IMR-90 (cell line): ENCODE measurements around the gene ST7. TPM values are rescaled to one million over a fixed set of nuclear protein-coding genes. Genes with fewer than 3 reads are reported as not detected.

Experiments
- ATAC-seq: fragments of 200-7000 bp; cut with Tn5 transposase; 2 replicates; pipeline ENCODE4 v1.9.1; 2020; ENCODE audit warnings: low read depth, mild to moderate bottlenecking, moderate library complexity
- BruUV-seq: library from RNA; stranded (reverse); fragments of 400-500 nt; replicated peaks from 2 replicates; lab custom pipeline; 2021; lab: Mats Ljungman, UMichigan
- CTCF ChIA-PET: fragments of 300-600 bp; formaldehyde crosslinking; extraction: SDS; loops from one replicate; lab custom pipeline; 2021; ENCODE audit warnings: antibody characterized with exemption; lab: Yijun Ruan, JAX
- POLR2A ChIA-PET: fragments of 300-600 bp; sonication (Branson Sonifier 250); formaldehyde crosslinking; loops from one replicate; lab custom pipeline; 2022; ENCODE audit warnings: antibody characterized with exemption; ENCODE audit not compliant: unreplicated experiment; lab: Charles Lee
- DNase-seq: peaks from one replicate; pipeline ENCODE4 v3.0.0; 2013
- H2AFZ ChIP-seq: replicated peaks from 2 replicates; pipeline ENCODE3; 2013; ENCODE audit warnings: low read length, mild to moderate bottlenecking; ENCODE audit not compliant: poor library complexity
- H2AK5ac ChIP-seq: 2 replicates; pipeline ENCODE4 v1.6.1; 2013; ENCODE audit warnings: low read depth, low read length, inconsistent platforms
- H2AK9ac ChIP-seq: replicated peaks from 2 replicates; pipeline ENCODE3; 2013; ENCODE audit warnings: mild to moderate bottlenecking, low read depth, low read length, moderate library complexity; ENCODE audit not compliant: poor library complexity
- H2BK120ac ChIP-seq: 2 replicates; pipeline ENCODE4 v1.6.1; 2013; ENCODE audit warnings: low read depth, low read length, inconsistent platforms
- H2BK15ac ChIP-seq: 3 replicates; pipeline ENCODE4 v1.6.1; 2013; ENCODE audit warnings: low read depth, low read length, inconsistent platforms
- H2BK20ac ChIP-seq: 2 replicates; pipeline ENCODE4 v1.6.1; 2013; ENCODE audit warnings: low read depth, mild to moderate bottlenecking, inconsistent platforms, low read length, moderate library complexity
- H2BK5ac ChIP-seq: 2 replicates; pipeline ENCODE4 v1.6.1; 2013; ENCODE audit warnings: mild to moderate bottlenecking, low read depth, low read length, inconsistent platforms; ENCODE audit not compliant: poor library complexity, severe bottlenecking
- H3K14ac ChIP-seq: replicated peaks from 2 replicates; pipeline ENCODE4 v1.6.1; 2013; ENCODE audit warnings: low read depth, low read length, inconsistent platforms
- H3K18ac ChIP-seq: 2 replicates; pipeline ENCODE4 v1.6.1; 2013; ENCODE audit warnings: low read depth, low read length, control low read depth
- H3K23ac ChIP-seq: 2 replicates; pipeline ENCODE4 v1.6.1; 2013; ENCODE audit warnings: low read depth, low read length, inconsistent platforms
- H3K27ac ChIP-seq: 2 replicates; pipeline ENCODE4 v1.5.1; 2013; ENCODE audit warnings: mild to moderate bottlenecking, control low read depth, low read length; ENCODE audit not compliant: insufficient read depth
- H3K27me3 ChIP-seq: 2 replicates; pipeline ENCODE4 v1.6.1; 2013; ENCODE audit warnings: low read length; ENCODE audit not compliant: control insufficient read depth, insufficient read depth
- H3K36me3 ChIP-seq: 2 replicates; pipeline ENCODE4 v1.6.1; 2013; ENCODE audit warnings: low read length, mixed read lengths; ENCODE audit not compliant: control insufficient read depth, insufficient read depth
- H3K4ac ChIP-seq: 2 replicates; pipeline ENCODE4 v1.6.1; 2013; ENCODE audit warnings: low read depth, low read length, inconsistent platforms
- H3K4me1 ChIP-seq: 2 replicates; pipeline ENCODE4 v1.6.1; 2013; ENCODE audit warnings: low read length, mixed read lengths; ENCODE audit not compliant: control insufficient read depth, insufficient read depth
- H3K4me2 ChIP-seq: 2 replicates; pipeline ENCODE4 v1.6.1; 2013; ENCODE audit warnings: low read depth, mild to moderate bottlenecking, control low read depth, low read length, moderate library complexity
- H3K4me3 ChIP-seq: 2 replicates; pipeline ENCODE4 v1.5.1; 2013; ENCODE audit warnings: low read depth, mild to moderate bottlenecking, control low read depth, low read length, moderate library complexity; ENCODE audit not compliant: insufficient read depth
- H3K56ac ChIP-seq: 2 replicates; pipeline ENCODE4 v1.6.1; 2013; ENCODE audit warnings: low read length, inconsistent platforms; ENCODE audit not compliant: insufficient read depth; ENCODE audit errors: extremely low read depth
- H3K79me1 ChIP-seq, 2 experiments: 2 replicates each; pipeline ENCODE4 v1.6.1; 2013; ENCODE audit warnings: low read length in 2 of 2, inconsistent platforms in 1 of 2, low read depth in 1 of 2
- H3K9ac ChIP-seq: 2 replicates; pipeline ENCODE4 v1.6.1; 2013; ENCODE audit warnings: low read depth, low read length, control low read depth
- H3K9me1 ChIP-seq: 2 replicates; pipeline ENCODE4 v1.6.1; 2013; ENCODE audit warnings: low read length, inconsistent platforms; ENCODE audit not compliant: insufficient read depth
- H3K9me3 ChIP-seq: 2 replicates; pipeline ENCODE4 v1.6.1; 2013; ENCODE audit warnings: low read length; ENCODE audit not compliant: control insufficient read depth, insufficient read depth
- H4K20me1 ChIP-seq: 2 replicates; pipeline ENCODE4 v1.6.1; 2013; ENCODE audit warnings: low read length, inconsistent platforms; ENCODE audit not compliant: insufficient read depth
- H4K5ac ChIP-seq: 2 replicates; pipeline ENCODE4 v1.6.1; 2013; ENCODE audit warnings: mild to moderate bottlenecking, low read depth, low read length, control low read depth
- H4K8ac ChIP-seq, 2 experiments: 2 replicates each; pipeline ENCODE4 v1.6.1; 2013; ENCODE audit warnings: low read depth in 2 of 2, low read length in 2 of 2, control low read depth in 1 of 2, inconsistent platforms in 1 of 2
- H4K91ac ChIP-seq: 2 replicates; pipeline ENCODE4 v1.6.1; 2013; ENCODE audit warnings: low read depth, low read length, inconsistent platforms; ENCODE audit not compliant: insufficient read depth
- CEBPB ChIP-seq: IDR thresholded peaks from 2 replicates; pipeline ENCODE4 v1.6.1; 2012; ENCODE audit warnings: low read depth, low read length, improper control_type of control experiment
- CHD1 ChIP-seq: IDR thresholded peaks from 2 replicates; pipeline ENCODE4 v1.6.1; 2012; ENCODE audit warnings: low read depth, low read length, improper control_type of control experiment
- MAFK ChIP-seq: IDR thresholded peaks from 2 replicates; pipeline ENCODE4 v1.6.1; 2012; ENCODE audit warnings: low read depth, low read length, improper control_type of control experiment
- MXI1 ChIP-seq: IDR thresholded peaks from 2 replicates; pipeline ENCODE4 v1.6.1; 2012; ENCODE audit warnings: low read depth, mild to moderate bottlenecking, low read length, moderate library complexity, borderline replicate concordance
- NFE2L2 ChIP-seq: fragments of 150-350 bp; IDR thresholded peaks from 2 replicates; pipeline ENCODE4 v1.6.1; 2016; ENCODE audit warnings: low read depth, mild to moderate bottlenecking, low read length
- POLR2A ChIP-seq: IDR thresholded peaks from 2 replicates; pipeline ENCODE4 v1.6.1; 2012; ENCODE audit warnings: mild to moderate bottlenecking, low read depth, low read length
- RFX5 ChIP-seq: IDR thresholded peaks from 2 replicates; pipeline ENCODE4 v1.8.0; 2012; ENCODE audit warnings: low read depth, mild to moderate bottlenecking, low read length, moderate library complexity
- WGBS, 2 experiments: methylation state at CpG; one replicate each; pipeline versions ENCODE4 v1.1.5 to v1.1.7; 2013; ENCODE audit warnings: missing lambda C conversion rate in 2 of 2; ENCODE audit not compliant: insufficient read length in 1 of 2; ENCODE audit errors: extremely low coverage in 2 of 2; 5-methylcytosine and 5-hydroxymethylcytosine counted together
- dilution Hi-C: fragments of 300-500 bp; cut with HindIII; formaldehyde crosslinking; loops from one replicate; pipeline ENCODE4 v1.14.3; 2018; ENCODE audit warnings: low sequenced_read_pairs; ENCODE audit not compliant: unreplicated experiment
- in situ Hi-C: fragments of 300-500 bp; cut with MboI; formaldehyde crosslinking; loops from 3 replicates; pipeline ENCODE4 v1.14.3; 2019; ENCODE audit warnings: low sequenced_read_pairs, inconsistent platforms, mixed read lengths
- intact Hi-C: fragments of 100-400 bp; cut with micrococcal nuclease; formaldehyde crosslinking; loops from 2 replicates; pipeline ENCODE4 v1.10.0; 2022
- polyA plus RNA-seq, 3 experiments: library from polyadenylated mRNA; depleted of rRNA; stranded (reverse); fragments of >200 nt; gene quantifications; 2 replicates each; pipeline ENCODE4 v1.2.3, GENCODE V29; 2012; ENCODE audit warnings: low replicate concordance in 1 of 3
- total RNA-seq: library from RNA; depleted of rRNA; stranded (reverse); fragments of >200 nt; gene quantifications from 2 replicates; pipeline ENCODE4 v1.2.3, GENCODE V29; 2012
- TF ChIP-seq, protein P1 (sequence below): fragments of 150-350 bp; IDR thresholded peaks from 2 replicates; pipeline ENCODE4 v1.6.1; 2017; ENCODE audit warnings: mild to moderate bottlenecking, antibody characterized with exemption, low read length, low read depth
- TF ChIP-seq, protein P2 (sequence below): fragments of 150-350 bp; IDR thresholded peaks from 2 replicates; pipeline ENCODE4 v1.6.1; 2016; ENCODE audit warnings: low read depth, mild to moderate bottlenecking, low read length, moderate library complexity, borderline replicate concordance

The ST7 gene
- total and polyA plus RNA-seq, 2 of the 4 experiments (the other 2 are of a cell fraction), result 18.6 to 26.0 TPM

DNA sequence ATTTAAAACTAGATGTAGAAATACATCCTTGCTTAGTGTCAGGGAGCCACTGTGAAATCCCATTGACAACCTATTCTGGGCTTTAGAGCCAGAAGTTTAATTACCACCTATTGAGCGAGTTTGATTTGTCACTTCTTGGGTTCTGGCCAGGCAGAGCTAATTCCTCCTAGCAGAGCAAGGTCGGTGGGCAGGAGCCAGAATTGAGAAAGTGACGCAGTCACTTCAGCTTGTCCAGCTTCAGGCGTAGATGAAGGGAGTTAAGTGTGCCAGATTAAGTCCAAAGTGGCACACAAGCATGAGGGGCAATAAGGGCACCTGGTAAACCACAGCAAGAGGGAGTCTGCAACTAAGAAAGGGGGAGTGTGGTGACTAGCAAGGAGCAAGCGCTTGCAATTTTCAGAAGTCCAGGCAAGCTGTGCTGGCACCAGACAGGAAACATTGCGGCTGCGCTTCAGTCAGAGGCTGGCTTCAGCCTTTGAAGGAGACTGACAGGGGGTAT lies 119.4 kb downstream of the ST7 start:
- Histone ChIP-seq H3K9ac (no peak overlapping the region), H3K4ac (0 out of 2 replicates have a peak overlapping the region, but pooled peaks have one; percentile 25), H2BK15ac (no peak overlapping the region), H2AFZ (no peak overlapping the region), H4K91ac (no peak overlapping the region), H3K56ac (no peak overlapping the region), H4K8ac (peak overlapping the region in 1 of 2 experiments; percentile 13; a peak in 1 of 4 replicates), H2AK5ac (peak overlapping the region; percentile 51; the same call in 1 of the 2 replicates), H3K9me3 (no peaks in the 10 kb centered on the region), H3K14ac (no peak overlapping the region), H3K79me1 (peaks cover 20 to 27% of the 10 kb centered on the region in 2 experiments), H3K4me3 (no peak overlapping the region), H2AK9ac (no peak overlapping the region), H3K18ac (no peak overlapping the region), H3K4me2 (no peak overlapping the region), H3K27me3 (no peaks in the 10 kb centered on the region), H3K27ac (no peak overlapping the region), H2BK120ac (no peak overlapping the region), H4K20me1 (0 out of 2 replicates have a peak, but pooled peaks cover 2% of the 10 kb centered on the region), H2BK20ac (no peak overlapping the region), H3K4me1 (no peaks in the 10 kb centered on the region), H3K9me1 (no peaks in the 10 kb centered on the region), H4K5ac (no peak overlapping the region), H3K36me3 (no peaks in the 10 kb centered on the region), H3K23ac (no peak overlapping the region), H2BK5ac (no peak overlapping the region)
- dilution Hi-C loops, result no loop called here
- DNase-seq (peak; percentile 71), ATAC-seq (peak; percentile 49)
- BruUV-seq, result no TSS peak
- ChIA-PET POLR2A (no interaction called here), CTCF (no interaction called here)
- WGBS, 2 experiments, result 32% methylated on average over 3 of the region's 7 CpGs; no CpG with 5 or more reads in 1 of the 2 experiments
- TF ChIP-seq CEBPB (no peak), NFE2L2 (no peak), POLR2A (no peak), RFX5 (no peak), MAFK (no peak), CHD1 (no peak), MXI1 (no peak)
- TF ChIP-seq, protein P1, sequence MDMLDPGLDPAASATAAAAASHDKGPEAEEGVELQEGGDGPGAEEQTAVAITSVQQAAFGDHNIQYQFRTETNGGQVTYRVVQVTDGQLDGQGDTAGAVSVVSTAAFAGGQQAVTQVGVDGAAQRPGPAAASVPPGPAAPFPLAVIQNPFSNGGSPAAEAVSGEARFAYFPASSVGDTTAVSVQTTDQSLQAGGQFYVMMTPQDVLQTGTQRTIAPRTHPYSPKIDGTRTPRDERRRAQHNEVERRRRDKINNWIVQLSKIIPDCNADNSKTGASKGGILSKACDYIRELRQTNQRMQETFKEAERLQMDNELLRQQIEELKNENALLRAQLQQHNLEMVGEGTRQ, result no peak
- TF ChIP-seq, protein P2, sequence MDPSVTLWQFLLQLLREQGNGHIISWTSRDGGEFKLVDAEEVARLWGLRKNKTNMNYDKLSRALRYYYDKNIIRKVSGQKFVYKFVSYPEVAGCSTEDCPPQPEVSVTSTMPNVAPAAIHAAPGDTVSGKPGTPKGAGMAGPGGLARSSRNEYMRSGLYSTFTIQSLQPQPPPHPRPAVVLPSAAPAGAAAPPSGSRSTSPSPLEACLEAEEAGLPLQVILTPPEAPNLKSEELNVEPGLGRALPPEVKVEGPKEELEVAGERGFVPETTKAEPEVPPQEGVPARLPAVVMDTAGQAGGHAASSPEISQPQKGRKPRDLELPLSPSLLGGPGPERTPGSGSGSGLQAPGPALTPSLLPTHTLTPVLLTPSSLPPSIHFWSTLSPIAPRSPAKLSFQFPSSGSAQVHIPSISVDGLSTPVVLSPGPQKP, result no peak
- intact Hi-C loops, result no loop called here
- in situ Hi-C loops, result no loop called here
